Measurements from ENCODE around the gene NFYB. TPM values are rescaled to one million over a fixed set of nuclear protein-coding genes. Genes with fewer than 3 reads are reported as not detected.

Gene NFYB
- total RNA-seq = 10 to 100 TPM; 75.2 to 91.3 (median 81.9) TPM
- 10 to 100 TPM; 15.3 to 38.4 (median 20.8) TPM for polyA plus RNA-seq

DNA sequence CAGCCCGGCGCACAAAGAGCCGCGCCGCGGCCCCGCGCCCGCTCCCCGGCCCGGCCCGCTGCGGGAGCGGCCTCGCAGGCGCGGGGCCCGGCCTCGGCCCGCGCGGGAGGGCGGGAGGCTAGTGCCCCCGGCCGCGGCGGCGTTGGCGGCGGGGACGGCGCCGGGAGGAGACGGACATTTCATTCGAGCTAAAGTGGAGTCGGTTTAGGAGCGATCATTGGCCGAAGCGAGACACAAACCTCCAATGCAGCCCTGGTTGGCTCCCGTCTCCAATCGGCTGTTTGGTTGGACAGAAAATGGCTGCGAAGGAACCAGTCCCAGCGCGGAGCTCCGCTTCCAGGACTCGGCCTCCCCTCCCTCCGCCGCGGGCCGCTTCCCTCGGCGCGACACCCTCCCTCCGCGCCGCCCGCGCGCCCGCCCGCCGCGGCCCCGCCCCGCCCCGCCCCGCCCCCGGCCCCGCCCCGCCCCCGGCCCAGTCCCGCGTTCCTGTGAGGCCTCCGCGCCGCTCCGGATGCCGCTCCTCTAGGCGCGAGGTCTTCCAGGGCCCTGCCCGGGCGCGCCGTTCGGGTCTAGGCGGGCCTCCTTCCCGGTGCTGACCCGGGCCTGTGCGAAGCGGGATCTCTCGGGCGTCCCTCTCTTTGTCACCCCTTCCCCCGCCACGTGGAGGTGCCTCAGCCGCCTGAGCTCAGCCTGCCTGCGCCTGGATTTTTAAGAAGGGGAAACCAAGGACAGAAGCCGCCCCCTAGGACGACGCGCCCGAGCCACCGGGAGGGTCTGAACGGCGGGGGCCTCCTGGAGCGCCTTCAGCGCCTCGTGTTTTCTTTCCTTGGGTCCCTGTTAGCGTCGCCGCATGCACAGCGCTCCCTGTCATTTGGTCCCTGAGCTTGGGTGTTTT, at the start of gene NFYB:
NFYB (minus strand) TSS at position 309 of the 895 bp plus-strand sequence. CDS start 2,757 bp downstream, outside the sequence.
- peak within 1 kb of the TSS; percentile 74 to 85 (median 84) for H3K4me3 ChIP-seq
- H3K4me1 ChIP-seq = peaks cover 2 to 49% (median 46%) of the 10 kb centered on the region in 4 donors
- H3K27ac ChIP-seq = peak within 1 kb of the TSS; percentile 95 to 98 (median 98)
- H3K27me3 ChIP-seq = no peaks in the 10 kb centered on the region
- no peaks in the 10 kb centered on the region for H3K9me3 ChIP-seq
- 5 to 6% methylated on average over 111 of the region's 111 CpGs for WGBS, 2 donors
- H3K36me3 ChIP-seq = peaks cover 0 to 11% (median under 1%) of the 10 kb centered on the region in 4 donors
- DNase-seq = peak; percentile 99
- TF ChIP-seq POLR2AphosphoS5 (IDR thresholded peaks at IDR 0.05) (peak; percentile 55 to 82 (median 74)), POLR2A (IDR thresholded peaks at IDR 0.05) (peak; percentile 27 to 39)
- TF ChIP-seq, protein P1, sequence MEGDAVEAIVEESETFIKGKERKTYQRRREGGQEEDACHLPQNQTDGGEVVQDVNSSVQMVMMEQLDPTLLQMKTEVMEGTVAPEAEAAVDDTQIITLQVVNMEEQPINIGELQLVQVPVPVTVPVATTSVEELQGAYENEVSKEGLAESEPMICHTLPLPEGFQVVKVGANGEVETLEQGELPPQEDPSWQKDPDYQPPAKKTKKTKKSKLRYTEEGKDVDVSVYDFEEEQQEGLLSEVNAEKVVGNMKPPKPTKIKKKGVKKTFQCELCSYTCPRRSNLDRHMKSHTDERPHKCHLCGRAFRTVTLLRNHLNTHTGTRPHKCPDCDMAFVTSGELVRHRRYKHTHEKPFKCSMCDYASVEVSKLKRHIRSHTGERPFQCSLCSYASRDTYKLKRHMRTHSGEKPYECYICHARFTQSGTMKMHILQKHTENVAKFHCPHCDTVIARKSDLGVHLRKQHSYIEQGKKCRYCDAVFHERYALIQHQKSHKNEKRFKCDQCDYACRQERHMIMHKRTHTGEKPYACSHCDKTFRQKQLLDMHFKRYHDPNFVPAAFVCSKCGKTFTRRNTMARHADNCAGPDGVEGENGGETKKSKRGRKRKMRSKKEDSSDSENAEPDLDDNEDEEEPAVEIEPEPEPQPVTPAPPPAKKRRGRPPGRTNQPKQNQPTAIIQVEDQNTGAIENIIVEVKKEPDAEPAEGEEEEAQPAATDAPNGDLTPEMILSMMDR (IDR thresholded peaks at IDR 0.05) = no peak
- intact Hi-C loops (cut with DNase I) = loop anchor here (2.0 to 5.0 kb wide), 2 partner anchors 39 to 149 kb away; no protein-coding TSS in a partner anchor

DNA sequence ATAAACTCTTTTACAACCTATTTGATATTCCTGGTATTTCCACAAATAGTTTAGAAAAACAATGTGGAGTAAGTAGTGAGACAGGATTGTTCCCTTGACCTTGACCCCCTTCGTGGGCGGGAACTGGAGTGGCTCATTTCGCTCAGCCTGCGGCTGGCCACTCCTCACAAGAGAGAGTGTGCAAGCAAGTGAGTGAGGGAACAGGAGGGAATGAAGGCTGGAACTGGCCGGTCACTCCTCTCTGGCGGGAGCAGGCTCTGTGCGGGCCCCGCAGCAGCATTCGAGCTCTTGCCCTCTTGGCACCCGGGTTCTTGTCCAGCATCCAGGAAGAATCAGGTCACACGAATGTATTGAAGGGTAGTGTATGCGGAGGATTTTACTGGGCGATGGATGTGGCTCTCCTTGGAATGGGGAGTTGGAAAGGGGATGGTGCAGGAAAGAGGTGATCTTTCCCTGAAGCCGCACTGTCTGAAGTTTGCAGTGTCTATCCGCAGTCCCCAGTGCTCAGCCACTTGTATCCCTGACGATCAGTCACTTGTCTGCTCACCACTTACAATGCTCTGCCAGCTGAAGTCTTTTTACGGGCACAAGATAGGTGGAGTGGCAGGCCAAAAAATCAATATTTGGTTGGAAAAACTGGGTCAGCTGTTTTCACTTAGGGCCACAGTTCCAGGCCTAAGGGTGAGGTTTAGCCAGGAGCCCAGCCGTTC, 49.6 kb upstream of the NFYB start:
- Histone ChIP-seq H3K27ac (peak overlapping the region in 2 of 4 donors; percentile 91), H3K36me3 (no peaks in the 10 kb centered on the region), H3K27me3 (no peaks in the 10 kb centered on the region), H3K4me1 (peaks cover 0 to 39% (median 24%) of the 10 kb centered on the region in 4 donors), H3K4me3 (no peak overlapping the region), H3K9me3 (peaks cover 0 to 7% (median 0%) of the 10 kb centered on the region in 4 donors)
- no peak for DNase-seq
- TF ChIP-seq, protein P1 (IDR thresholded peaks at IDR 0.05) = no peak
- TF ChIP-seq EP300 (IDR thresholded peaks at IDR 0.05) = no peak
- TF ChIP-seq POLR2AphosphoS5 (IDR thresholded peaks at IDR 0.05) = no peak
- WGBS, 2 donors = 93 to 94% methylated on average over 18 of the region's 18 CpGs
- intact Hi-C loops (cut with DNase I) = loop anchor here (10.0 kb wide), 2 partner anchors 267 to 477 kb away; partner anchors contain the start of gene CHST11

DNA sequence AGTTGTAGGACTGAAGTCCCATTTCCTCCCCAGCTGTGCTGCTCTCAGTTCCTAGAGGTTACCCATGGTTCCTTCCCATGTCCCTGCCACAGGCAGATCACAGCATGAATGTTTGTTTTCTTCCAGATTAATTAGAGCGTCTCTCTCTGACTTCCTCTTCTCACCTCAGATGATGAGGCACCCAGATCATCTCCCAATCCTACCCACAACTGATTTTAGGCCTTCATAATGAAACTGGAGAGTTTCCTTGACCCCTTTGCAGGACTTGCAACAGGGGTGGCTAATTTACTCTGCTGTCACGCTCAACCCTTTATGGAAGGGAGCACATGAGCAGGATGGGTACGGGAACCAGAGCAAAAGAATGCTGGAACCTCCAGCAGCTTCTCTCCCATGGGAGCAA, 45.4 kb upstream of the NFYB start:
- H3K4me3 ChIP-seq = no peak overlapping the region
- TF ChIP-seq POLR2A (IDR thresholded peaks at IDR 0.05) (no peak), EP300 (IDR thresholded peaks at IDR 0.05) (no peak), POLR2AphosphoS5 (IDR thresholded peaks at IDR 0.05) (no peak)
- TF ChIP-seq, protein P1 (IDR thresholded peaks at IDR 0.05) = no peak
- intact Hi-C loops (cut with DNase I) = loop anchor here (10.0 kb wide), 2 partner anchors 271 to 481 kb away; partner anchors contain the start of gene CHST11
- peaks cover 0 to 80% (median 64%) of the 10 kb centered on the region in 4 donors for H3K4me1 ChIP-seq
- peak overlapping the region; percentile 83 to 91 (median 89) for H3K27ac ChIP-seq
- 85 to 89% methylated on average over 3 of the region's 3 CpGs for WGBS, 2 donors
- DNase-seq = no peak
- H3K27me3 ChIP-seq = no peaks in the 10 kb centered on the region
- H3K36me3 ChIP-seq = no peaks in the 10 kb centered on the region
- H3K9me3 ChIP-seq = peaks cover 0 to 7% (median 0%) of the 10 kb centered on the region in 4 donors

DNA sequence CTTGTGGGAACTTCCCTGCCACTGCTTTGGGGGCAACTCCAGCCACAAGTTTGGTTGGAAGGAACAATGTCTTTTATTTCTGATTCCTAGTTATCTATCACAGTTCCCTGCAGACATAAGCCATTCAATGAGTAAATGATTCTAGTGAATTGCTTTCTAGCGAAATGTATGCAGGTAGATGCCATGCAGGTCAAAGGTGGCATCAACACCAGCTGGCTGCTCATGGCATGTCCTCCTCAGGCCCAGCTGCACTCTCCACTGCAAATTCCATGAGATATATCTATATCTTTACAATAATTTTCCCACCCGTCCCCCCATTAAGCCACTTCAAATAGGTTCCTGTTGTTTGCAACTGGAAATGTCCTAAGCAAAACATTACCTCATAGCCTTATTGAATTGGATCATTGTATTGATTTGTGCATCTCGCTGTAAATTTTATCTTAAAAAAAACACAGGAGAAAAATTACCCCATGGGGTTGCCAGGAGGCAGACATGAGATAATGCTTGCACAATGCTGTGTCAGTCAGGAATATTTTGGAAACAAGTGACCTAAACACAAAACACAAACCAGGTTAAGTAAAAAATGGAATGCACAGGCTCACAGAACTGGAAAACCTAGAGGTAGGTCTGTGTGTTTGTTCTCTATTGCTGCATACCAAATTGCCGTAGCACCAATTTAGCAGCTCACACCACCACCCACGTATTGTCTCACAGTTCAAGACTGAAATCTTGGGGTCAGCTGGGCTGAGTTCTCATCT, 44.8 kb upstream of the NFYB start:
- Histone ChIP-seq H3K27me3 (no peaks in the 10 kb centered on the region), H3K36me3 (no peaks in the 10 kb centered on the region), H3K9me3 (peaks cover 0 to 7% (median 0%) of the 10 kb centered on the region in 4 donors), H3K4me3 (no peak overlapping the region), H3K4me1 (peaks cover 0 to 87% (median 70%) of the 10 kb centered on the region in 4 donors), H3K27ac (peak overlapping the region; percentile 83 to 91 (median 89))
- WGBS, 2 donors = 81 to 89% methylated on average over 5 of the region's 5 CpGs
- no peak for DNase-seq
- intact Hi-C loops (cut with DNase I) = loop anchor here (10.0 kb wide), 2 partner anchors 272 to 482 kb away; partner anchors contain the start of gene CHST11
- TF ChIP-seq, protein P1 (IDR thresholded peaks at IDR 0.05) = no peak
- TF ChIP-seq POLR2AphosphoS5 (IDR thresholded peaks at IDR 0.05) (peak in 2 of 4 donors; percentile 9 to 38), POLR2A (IDR thresholded peaks at IDR 0.05) (no peak), EP300 (IDR thresholded peaks at IDR 0.05) (no peak)

Data from sigmoid colon (tissue), 7 donors.